Tibial nerve (tissue), 4 donors: ENCODE data around the gene IER2.

Experiments
- EP300 ChIP-seq, 2 donors: sonication (generic); formaldehyde crosslinking; IDR thresholded peaks; one replicate each; pipeline ENCODE4 v1.6.1; 2017; ENCODE audit warnings: antibody characterized with exemption in 2 of 2, mild to moderate bottlenecking in 1 of 2
- POLR2A ChIP-seq, 2 donors: fragments of 450-650 bp; IDR thresholded peaks; one replicate each; pipeline ENCODE4 v1.6.1; 2017; ENCODE audit warnings: antibody characterized with exemption in 2 of 2, mild to moderate bottlenecking in 2 of 2, moderate library complexity in 2 of 2
- TF ChIP-seq, protein P1 (sequence below), 5 experiments: fragments of 200-600 bp in 3 of 5; fragments of 450-650 bp in 2 of 5; sonication (generic) in 3 of 5; IDR thresholded peaks; one replicate each; pipeline ENCODE4 v1.5.1; 2016 to 2019; ENCODE audit warnings: antibody characterized with exemption in 5 of 5, mild to moderate bottlenecking in 3 of 5, moderate library complexity in 2 of 5

DNA sequence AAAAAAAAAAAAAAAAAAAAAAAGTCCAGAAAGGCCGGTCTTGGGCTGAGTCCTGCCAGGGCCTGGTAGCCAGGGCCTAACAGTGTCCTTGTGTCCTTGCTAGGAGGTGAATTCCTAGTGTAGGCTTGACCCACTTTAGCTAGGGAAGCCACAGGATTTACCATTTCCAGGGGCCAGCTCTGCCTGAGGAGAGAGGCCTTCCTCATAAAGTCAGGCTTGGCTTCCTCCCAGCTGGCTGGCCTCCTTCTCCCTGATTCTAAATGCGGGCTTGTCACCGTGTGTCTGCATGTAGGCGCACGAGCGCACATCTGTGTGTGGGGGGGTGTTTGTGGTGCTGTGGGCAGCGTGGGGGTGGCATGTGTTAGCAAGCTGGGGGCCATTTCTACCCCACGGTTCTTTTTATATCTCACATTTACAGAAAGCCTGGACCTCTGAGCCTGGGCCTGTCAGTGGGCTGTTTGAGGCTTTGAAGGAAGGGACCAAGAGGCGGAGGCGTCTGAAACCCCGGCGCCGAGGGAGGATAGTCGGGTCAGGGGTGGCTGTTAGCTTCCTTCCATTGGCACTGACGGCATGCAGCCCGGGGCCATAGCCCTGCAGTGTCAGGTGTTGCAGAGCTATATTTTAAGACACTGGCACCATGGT, 31.7 kb downstream of the IER2 start:
- TF ChIP-seq, protein P1, sequence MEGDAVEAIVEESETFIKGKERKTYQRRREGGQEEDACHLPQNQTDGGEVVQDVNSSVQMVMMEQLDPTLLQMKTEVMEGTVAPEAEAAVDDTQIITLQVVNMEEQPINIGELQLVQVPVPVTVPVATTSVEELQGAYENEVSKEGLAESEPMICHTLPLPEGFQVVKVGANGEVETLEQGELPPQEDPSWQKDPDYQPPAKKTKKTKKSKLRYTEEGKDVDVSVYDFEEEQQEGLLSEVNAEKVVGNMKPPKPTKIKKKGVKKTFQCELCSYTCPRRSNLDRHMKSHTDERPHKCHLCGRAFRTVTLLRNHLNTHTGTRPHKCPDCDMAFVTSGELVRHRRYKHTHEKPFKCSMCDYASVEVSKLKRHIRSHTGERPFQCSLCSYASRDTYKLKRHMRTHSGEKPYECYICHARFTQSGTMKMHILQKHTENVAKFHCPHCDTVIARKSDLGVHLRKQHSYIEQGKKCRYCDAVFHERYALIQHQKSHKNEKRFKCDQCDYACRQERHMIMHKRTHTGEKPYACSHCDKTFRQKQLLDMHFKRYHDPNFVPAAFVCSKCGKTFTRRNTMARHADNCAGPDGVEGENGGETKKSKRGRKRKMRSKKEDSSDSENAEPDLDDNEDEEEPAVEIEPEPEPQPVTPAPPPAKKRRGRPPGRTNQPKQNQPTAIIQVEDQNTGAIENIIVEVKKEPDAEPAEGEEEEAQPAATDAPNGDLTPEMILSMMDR (IDR thresholded peaks at IDR 0.05), result no peak
- TF ChIP-seq POLR2A (IDR thresholded peaks at IDR 0.05) (no peak), EP300 (IDR thresholded peaks at IDR 0.05) (peak in 1 of 2 donors; percentile 18)
